Measurements from ENCODE around the gene INPP5E. TPM values are rescaled to one million over a fixed set of nuclear protein-coding genes. Genes with fewer than 3 reads are reported as not detected.

INPP5E gene
- total and polyA plus RNA-seq, 2 experiments from 2014 or later, result 5.8 to 13.4 TPM

DNA sequence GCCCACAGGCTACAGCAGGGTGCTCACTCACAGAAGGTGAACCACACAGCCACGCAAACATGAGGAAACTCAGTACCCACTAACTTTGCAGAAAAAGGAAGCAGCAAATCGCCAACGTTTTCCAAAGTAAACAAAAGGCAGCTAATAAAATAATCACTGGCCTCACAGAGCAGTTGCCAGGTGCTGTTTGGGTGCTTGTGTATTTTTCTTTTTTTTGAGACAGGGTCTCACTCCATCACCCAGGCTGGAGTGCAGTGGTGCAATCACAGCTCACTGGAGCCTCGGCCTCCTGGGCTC is 43.5 kb downstream of the INPP5E start:
- Mint-ChIP-seq H3K9me3 (no peaks in the 10 kb centered on the region), H3K36me3 (ENCODE audit: low read depth) (peaks cover 57% of the 10 kb centered on the region), H3K27ac (no peak overlapping the region), H3K4me3 (no peak overlapping the region), H3K27me3 (ENCODE audit: insufficient read depth, low read depth, poor library complexity) (peaks cover 16% of the 10 kb centered on the region), H3K4me1 (peaks cover 9% of the 10 kb centered on the region)
- TF ChIP-seq NANOG (IDR thresholded peaks at IDR 0.05; ENCODE audit: borderline replicate concordance), result no peak
- TF ChIP-seq REST (IDR thresholded peaks at IDR 0.05; ENCODE audit: unreplicated experiment), result no peak
- H3K4me2 ChIP-seq, result no peak overlapping the region
- peaks cover 28% of the 10 kb centered on the region for H3K79me2 ChIP-seq (replicated peaks; ENCODE audit: insufficient read depth)
- no peak overlapping the region for H2AFZ ChIP-seq
- peaks cover 11% of the 10 kb centered on the region for H3F3A ChIP-seq (replicated peaks; ENCODE audit: low read depth)
- DNase-seq (ENCODE audit: low spot score) (no peak), ATAC-seq (no peak)
- no peaks in the 10 kb centered on the region for H3K9me2 ChIP-seq (ENCODE audit: insufficient read depth)
- H3K27me3 ChIP-seq (ENCODE audit: insufficient read depth), result no peaks in the 10 kb centered on the region
- no peak overlapping the region for H3K4me3 ChIP-seq
- H3K36me3 ChIP-seq (ENCODE audit: insufficient read depth), result peaks cover 14% of the 10 kb centered on the region
- no peak overlapping the region for H3K27ac ChIP-seq (ENCODE audit: low read depth)
- H4K20me1 ChIP-seq (replicated peaks; ENCODE audit: insufficient read depth), result peaks cover 9% of the 10 kb centered on the region
- H3K4me1 ChIP-seq (ENCODE audit: insufficient read depth), result peaks cover 3% of the 10 kb centered on the region; the same call in 1 of the 2 replicates

DNA sequence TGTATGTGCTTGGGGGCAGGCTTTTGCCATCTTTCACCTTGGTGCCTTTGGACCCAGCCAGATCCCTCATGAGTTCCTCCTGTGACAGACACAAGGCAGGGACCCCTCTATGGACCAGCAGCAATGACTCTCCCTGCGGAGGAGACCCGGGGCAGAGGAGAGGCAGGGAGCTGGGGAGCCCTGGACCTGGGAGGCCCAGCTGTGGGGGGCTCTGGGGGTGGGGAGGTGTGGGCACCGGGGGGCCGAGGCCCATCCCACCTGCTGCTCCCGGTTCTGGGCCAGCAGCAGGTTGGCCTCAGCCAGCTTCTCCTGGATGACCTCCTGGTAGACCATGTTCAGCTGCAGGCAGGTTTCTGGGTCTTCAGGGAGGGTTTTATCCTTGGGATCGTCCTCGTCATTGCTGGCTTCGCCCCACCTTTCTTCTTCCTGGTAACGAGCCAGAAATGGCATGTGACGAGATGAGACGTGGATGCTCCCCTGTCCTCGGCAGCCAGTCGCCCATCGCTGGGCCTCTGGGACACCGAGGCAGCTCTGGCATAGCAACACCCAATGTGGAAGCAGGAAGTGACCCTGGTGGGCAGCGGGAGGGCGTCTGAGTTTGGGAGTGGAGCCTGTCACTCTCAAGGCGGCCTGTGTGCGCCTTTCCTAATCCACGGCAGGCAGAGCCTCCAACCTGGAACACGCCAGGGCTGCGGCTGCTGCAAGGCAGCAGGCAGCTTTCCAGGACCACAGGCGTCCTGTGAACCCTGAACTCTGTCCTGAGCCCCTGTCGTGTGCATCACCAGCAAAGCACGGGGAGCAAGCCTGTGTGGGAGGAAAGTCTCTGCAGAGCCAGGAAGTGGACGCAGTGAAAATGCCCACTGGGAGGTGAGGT is 44.1 kb downstream of the INPP5E start:
- Histone ChIP-seq H3F3A (replicated peaks; ENCODE audit: low read depth) (peaks cover 5% of the 10 kb centered on the region), H3K27me3 (ENCODE audit: insufficient read depth) (no peaks in the 10 kb centered on the region), H3K79me2 (replicated peaks; ENCODE audit: insufficient read depth) (peaks cover 32% of the 10 kb centered on the region), H3K27ac (ENCODE audit: low read depth) (no peak overlapping the region), H3K36me3 (ENCODE audit: insufficient read depth) (peaks cover 17% of the 10 kb centered on the region), H3K4me2 (no peak overlapping the region), H4K20me1 (replicated peaks; ENCODE audit: insufficient read depth) (peaks cover 12% of the 10 kb centered on the region), H3K9me2 (ENCODE audit: insufficient read depth) (no peaks in the 10 kb centered on the region), H2AFZ (no peak overlapping the region), H3K4me3 (no peak overlapping the region), H3K4me1 (ENCODE audit: insufficient read depth) (peaks cover 3% of the 10 kb centered on the region; the same call in 1 of the 2 replicates)
- H3K4me3 Mint-ChIP-seq, result no peak overlapping the region
- ATAC-seq, result no peak
- peaks cover 62% of the 10 kb centered on the region for H3K36me3 Mint-ChIP-seq (ENCODE audit: low read depth)
- H3K9me3 Mint-ChIP-seq, result no peaks in the 10 kb centered on the region
- peaks cover 9% of the 10 kb centered on the region for H3K4me1 Mint-ChIP-seq
- no peak overlapping the region; the same call in 1 of the 2 replicates for H3K27ac Mint-ChIP-seq
- no peak for DNase-seq (ENCODE audit: low spot score)
- H3K27me3 Mint-ChIP-seq (ENCODE audit: insufficient read depth, low read depth, poor library complexity), result peaks cover 12% of the 10 kb centered on the region
- TF ChIP-seq ETS1 (IDR thresholded peaks at IDR 0.05) (no peak), REST (IDR thresholded peaks at IDR 0.05; ENCODE audit: unreplicated experiment) (no peak), EZH2 (IDR thresholded peaks at IDR 0.05; ENCODE audit: low read depth, unreplicated experiment) (no peak), ZNF331 (CRISPR knock-in tag; IDR thresholded peaks at IDR 0.05; ENCODE audit: low read depth) (no peak), JUNB (IDR thresholded peaks at IDR 0.05; ENCODE audit: unreplicated experiment) (no peak), CREB1 (CRISPR knock-in tag; IDR thresholded peaks at IDR 0.05; ENCODE audit: low read depth) (no peak), CTCF (conservative IDR thresholded peaks at IDR 0.05; ENCODE audit: low read depth in 2 of 2) (no peak), STAT1 (IDR thresholded peaks at IDR 0.05; ENCODE audit: unreplicated experiment) (no peak), ZNF114 (CRISPR knock-in tag; IDR thresholded peaks at IDR 0.05) (no peak), NANOG (IDR thresholded peaks at IDR 0.05; ENCODE audit: borderline replicate concordance) (no peak), POLR2AphosphoS5 (IDR thresholded peaks at IDR 0.05; ENCODE audit: low read depth) (no peak)
